Trophoblast cell (in vitro differentiated cells and primary cell): ENCODE results near the gene RABL6.

Experiments
- DNase-seq, 2 donors: peaks; one replicate each; pipeline ENCODE4 v3.0.0-alpha.2; 2016
- H2AFZ ChIP-seq: 2 replicates; pipeline ENCODE4 v1.6.1; 2013; ENCODE audit warnings: low read length, moderate library complexity, mild to moderate bottlenecking; ENCODE audit not compliant: insufficient read depth, poor library complexity
- H2AK5ac ChIP-seq: 2 replicates; pipeline ENCODE4 v1.6.1; 2013; ENCODE audit warnings: mild to moderate bottlenecking, low read length
- H2BK120ac ChIP-seq: 2 replicates; pipeline ENCODE4 v1.6.1; 2013; ENCODE audit warnings: low read length, mild to moderate bottlenecking, moderate library complexity; ENCODE audit not compliant: insufficient read depth, poor library complexity
- H2BK12ac ChIP-seq: 2 replicates; pipeline ENCODE4 v1.6.1; 2013; ENCODE audit warnings: mild to moderate bottlenecking, low read length, moderate library complexity
- H2BK5ac ChIP-seq: 2 replicates; pipeline ENCODE4 v1.6.1; 2013; ENCODE audit warnings: low read length, low read depth, moderate library complexity, mild to moderate bottlenecking; ENCODE audit not compliant: poor library complexity
- H3K14ac ChIP-seq: 2 replicates; pipeline ENCODE4 v1.6.1; 2013; ENCODE audit warnings: mild to moderate bottlenecking, low read length
- H3K18ac ChIP-seq: 2 replicates; pipeline ENCODE4 v1.6.1; 2013; ENCODE audit warnings: mild to moderate bottlenecking, low read length
- H3K23ac ChIP-seq: 2 replicates; pipeline ENCODE4 v1.6.1; 2013; ENCODE audit warnings: low read length
- H3K27ac ChIP-seq: 2 replicates; pipeline ENCODE4 v1.5.1; 2013; ENCODE audit warnings: low read depth, mild to moderate bottlenecking, inconsistent platforms, low read length, moderate library complexity
- H3K27me3 ChIP-seq: 2 replicates; pipeline ENCODE4 v1.6.1; 2013; ENCODE audit warnings: inconsistent platforms, mild to moderate bottlenecking, low read length, moderate library complexity; ENCODE audit not compliant: insufficient read depth
- H3K36me3 ChIP-seq, 2 experiments: 1 replicate in 1 of 2; 2 replicates in 1 of 2; pipeline ENCODE4 v1.6.1; 2013; ENCODE audit warnings: low read length in 2 of 2, mild to moderate bottlenecking in 2 of 2, moderate library complexity in 1 of 2; ENCODE audit not compliant: insufficient read depth in 2 of 2, control insufficient read depth in 1 of 2
- H3K4ac ChIP-seq: 2 replicates; pipeline ENCODE4 v1.6.1; 2013; ENCODE audit warnings: low read depth, mild to moderate bottlenecking, low read length, moderate library complexity
- H3K4me1 ChIP-seq, 2 experiments: 1 replicate in 1 of 2; 2 replicates in 1 of 2; pipeline ENCODE4 v1.6.1; 2013; ENCODE audit warnings: low read length in 2 of 2, mild to moderate bottlenecking in 2 of 2, moderate library complexity in 1 of 2; ENCODE audit not compliant: insufficient read depth in 2 of 2, control insufficient read depth in 1 of 2
- H3K4me2 ChIP-seq: 2 replicates; pipeline ENCODE4 v1.6.1; 2013; ENCODE audit warnings: inconsistent platforms, mild to moderate bottlenecking, low read length, moderate library complexity
- H3K4me3 ChIP-seq: 2 replicates; pipeline ENCODE4 v1.5.1; 2013; ENCODE audit warnings: mild to moderate bottlenecking, low read depth, low read length, inconsistent platforms
- H3K79me1 ChIP-seq: one replicate; pipeline ENCODE4 v1.6.1; 2013; ENCODE audit warnings: low read length
- H3K79me2 ChIP-seq: 2 replicates; pipeline ENCODE4 v1.6.1; 2013; ENCODE audit warnings: low read length, mild to moderate bottlenecking; ENCODE audit not compliant: control insufficient read depth, insufficient read depth, poor library complexity
- H3K9ac ChIP-seq: 2 replicates; pipeline ENCODE4 v1.6.1; 2013; ENCODE audit warnings: mild to moderate bottlenecking, low read length
- H3K9me3 ChIP-seq: 2 replicates; pipeline ENCODE4 v1.6.1; 2013; ENCODE audit warnings: low read depth, mild to moderate bottlenecking, control low read depth, inconsistent platforms, low read length; ENCODE audit not compliant: insufficient read depth
- H4K12ac ChIP-seq: 2 replicates; pipeline ENCODE4 v1.6.1; 2013; ENCODE audit warnings: low read depth, mild to moderate bottlenecking, low read length, moderate library complexity
- H4K8ac ChIP-seq: 2 replicates; pipeline ENCODE4 v1.6.1; 2013; ENCODE audit warnings: low read depth, mild to moderate bottlenecking, low read length, moderate library complexity
- H4K91ac ChIP-seq: one replicate; pipeline ENCODE4 v1.6.1; 2013; ENCODE audit warnings: low read depth, mild to moderate bottlenecking, low read length, moderate library complexity
- WGBS: extraction: QIAGEN DNeasy Blood & Tissue Kit; methylation state at CpG from one replicate; pipeline ENCODE4 v1.1.7; 2013; ENCODE audit warnings: missing lambda C conversion rate; ENCODE audit not compliant: insufficient read length, insufficient coverage; ENCODE audit errors: extremely low coverage; 5-methylcytosine and 5-hydroxymethylcytosine counted together

Gene RABL6

GRCh38 chr9:136791516-136792276 lies 16.1 kb upstream of the RABL6 start:
- WGBS: no CpG with 5 or more reads among the region's 29 CpGs
- peak overlapping the region; percentile 44 for H2BK5ac ChIP-seq
- H3K23ac ChIP-seq: no peak overlapping the region

GRCh38 chr9:136792321-136793085 lies 15.2 kb upstream of the RABL6 start:
- Histone ChIP-seq H3K4me3 (no peak overlapping the region), H3K4me2 (no peak overlapping the region), H3K4me1 (peaks cover 24 to 30% of the 10 kb centered on the region in 2 experiments), H2BK12ac (no peak overlapping the region), H3K18ac (peak overlapping the region; percentile 66), H3K9ac (no peak overlapping the region), H3K4ac (no peak overlapping the region), H3K23ac (no peak overlapping the region), H2AK5ac (no peak overlapping the region), H3K36me3 (peaks cover 8 to 13% of the 10 kb centered on the region in 2 experiments), H3K27ac (no peak overlapping the region), H4K91ac (peak overlapping the region; percentile 74), H2AFZ (no peak overlapping the region), H3K27me3 (no peaks in the 10 kb centered on the region), H4K12ac (no peak overlapping the region), H4K8ac (peak overlapping the region; percentile 8), H3K79me1 (peaks cover 16% of the 10 kb centered on the region), H3K9me3 (peaks cover 2% of the 10 kb centered on the region), H3K14ac (no peak overlapping the region), H2BK5ac (no peak overlapping the region), H2BK120ac (no peak overlapping the region), H3K79me2 (peaks cover 4% of the 10 kb centered on the region)
- WGBS: no CpG with 5 or more reads among the region's 15 CpGs
- no peak for DNase-seq

More at GRCh38 chr9:136791516-136792276, 16.1 kb upstream of the RABL6 start:
- peak overlapping the region; percentile 78 for H3K14ac ChIP-seq
- DNase-seq: peak; percentile 74 to 78
- peak overlapping the region; percentile 70 for H3K4me3 ChIP-seq
- H3K27me3 ChIP-seq: no peaks in the 10 kb centered on the region
- H3K9me3 ChIP-seq: peaks cover 2% of the 10 kb centered on the region
- H3K36me3 ChIP-seq: peaks cover 8 to 13% of the 10 kb centered on the region in 2 experiments
- H3K79me1 ChIP-seq: peaks cover 14% of the 10 kb centered on the region
- peak overlapping the region; percentile 0 for H3K9ac ChIP-seq
- H3K4me2 ChIP-seq: peak overlapping the region; percentile 51
- peak overlapping the region; percentile 71 for H2AK5ac ChIP-seq
- peaks cover 4% of the 10 kb centered on the region for H3K79me2 ChIP-seq
- H4K91ac ChIP-seq: peak overlapping the region; percentile 74
- H4K8ac ChIP-seq: peak overlapping the region; percentile 89
- peak overlapping the region; percentile 36 for H4K12ac ChIP-seq
- peak overlapping the region; percentile 7 for H2AFZ ChIP-seq
- peak overlapping the region; percentile 35 for H2BK120ac ChIP-seq
- peak overlapping the region; percentile 4 for H3K27ac ChIP-seq
- H3K4me1 ChIP-seq: peaks cover 24 to 29% of the 10 kb centered on the region in 2 experiments
- H2BK12ac ChIP-seq: peak overlapping the region; percentile 3
- peak overlapping the region; percentile 66 for H3K18ac ChIP-seq
- H3K4ac ChIP-seq: peak overlapping the region; percentile 49

- Histone ChIP-seq H2BK120ac (no peak overlapping the region), H4K12ac (no peak overlapping the region), H2BK5ac (no peak overlapping the region), H2AK5ac (no peak overlapping the region), H4K8ac (no peak overlapping the region), H3K27ac (no peak overlapping the region), H3K4me2 (no peak overlapping the region), H3K14ac (no peak overlapping the region), H3K9me3 (peaks cover 2% of the 10 kb centered on the region), H3K4me1 (peaks cover 24 to 30% of the 10 kb centered on the region in 2 experiments), H3K27me3 (no peaks in the 10 kb centered on the region), H3K18ac (peak overlapping the region; percentile 26), H4K91ac (no peak overlapping the region), H2AFZ (no peak overlapping the region), H2BK12ac (no peak overlapping the region), H3K9ac (no peak overlapping the region), H3K23ac (no peak overlapping the region), H3K36me3 (peaks cover 8 to 13% of the 10 kb centered on the region in 2 experiments), H3K4me3 (no peak overlapping the region), H3K79me2 (peaks cover 4% of the 10 kb centered on the region), H3K79me1 (peaks cover 16% of the 10 kb centered on the region), H3K4ac (no peak overlapping the region)
- DNase-seq: no peak
- no CpG with 5 or more reads among the region's 17 CpGs for WGBS
Observed at GRCh38 chr9:136793086-136793946, 14.4 kb upstream of the RABL6 start.
